PC-3 (cell line): ENCODE measurements around the gene MRPS18B.

Experiments
- EZH2 ChIP-seq: fragments of 300-600 bp; sonication (generic); IDR thresholded peaks from one replicate; pipeline ENCODE4 v1.6.1; 2017; ENCODE audit warnings: antibody characterized with exemption, mild to moderate bottlenecking, low read length; ENCODE audit not compliant: unreplicated experiment
- TF ChIP-seq, protein P1 (sequence below): fragments of 300-600 bp; sonication (generic); conservative IDR thresholded peaks from 2 replicates; pipeline ENCODE4 v1.5.1; 2017; ENCODE audit warnings: antibody characterized with exemption, low read depth, mild to moderate bottlenecking, low read length

DNA sequence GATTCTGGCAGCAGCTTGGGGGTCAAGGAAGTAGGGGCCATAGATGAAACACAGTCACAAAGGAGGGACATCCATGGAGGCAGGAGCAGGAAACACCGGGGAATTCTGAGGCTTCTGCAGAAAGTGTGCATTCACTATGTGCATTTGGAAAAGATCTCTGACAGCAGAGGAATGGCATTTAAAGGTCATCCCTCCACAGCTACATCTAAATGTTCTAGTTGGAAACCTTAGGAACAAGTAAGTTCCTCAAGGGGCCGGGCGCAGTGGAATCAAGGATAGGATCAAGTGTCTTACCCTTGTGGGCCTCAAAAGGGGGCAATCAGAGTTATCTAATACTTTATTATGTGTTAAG is 38.1 kb downstream of the MRPS18B start:
- TF ChIP-seq, protein P1, sequence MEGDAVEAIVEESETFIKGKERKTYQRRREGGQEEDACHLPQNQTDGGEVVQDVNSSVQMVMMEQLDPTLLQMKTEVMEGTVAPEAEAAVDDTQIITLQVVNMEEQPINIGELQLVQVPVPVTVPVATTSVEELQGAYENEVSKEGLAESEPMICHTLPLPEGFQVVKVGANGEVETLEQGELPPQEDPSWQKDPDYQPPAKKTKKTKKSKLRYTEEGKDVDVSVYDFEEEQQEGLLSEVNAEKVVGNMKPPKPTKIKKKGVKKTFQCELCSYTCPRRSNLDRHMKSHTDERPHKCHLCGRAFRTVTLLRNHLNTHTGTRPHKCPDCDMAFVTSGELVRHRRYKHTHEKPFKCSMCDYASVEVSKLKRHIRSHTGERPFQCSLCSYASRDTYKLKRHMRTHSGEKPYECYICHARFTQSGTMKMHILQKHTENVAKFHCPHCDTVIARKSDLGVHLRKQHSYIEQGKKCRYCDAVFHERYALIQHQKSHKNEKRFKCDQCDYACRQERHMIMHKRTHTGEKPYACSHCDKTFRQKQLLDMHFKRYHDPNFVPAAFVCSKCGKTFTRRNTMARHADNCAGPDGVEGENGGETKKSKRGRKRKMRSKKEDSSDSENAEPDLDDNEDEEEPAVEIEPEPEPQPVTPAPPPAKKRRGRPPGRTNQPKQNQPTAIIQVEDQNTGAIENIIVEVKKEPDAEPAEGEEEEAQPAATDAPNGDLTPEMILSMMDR: no peak
- TF ChIP-seq EZH2: no peak
